Chondrocyte (in vitro differentiated cells): Measurements from ENCODE around the gene SHKBP1. TPM values are rescaled to one million over a fixed set of nuclear protein-coding genes. Genes with fewer than 3 reads are reported as not detected.

Source experiments
- DNase-seq: peaks from one replicate; pipeline ENCODE4 v3.0.0; 2021; ENCODE audit warnings: mixed read lengths, low spot score
- H3K27ac Mint-ChIP-seq: one replicate; pipeline ENCODE4 v1.8.0; 2021; ENCODE audit warnings: mild to moderate bottlenecking, moderate library complexity, mixed read lengths; ENCODE audit not compliant: unreplicated experiment
- H3K27me3 Mint-ChIP-seq: 2 replicates; pipeline ENCODE4 v1.8.0; 2021; ENCODE audit warnings: low read depth, mixed read lengths
- H3K36me3 Mint-ChIP-seq: 2 replicates; pipeline ENCODE4 v1.8.0; 2021; ENCODE audit warnings: low read depth, mixed read lengths
- H3K4me1 Mint-ChIP-seq: 2 replicates; pipeline ENCODE4 v1.8.0; 2021; ENCODE audit warnings: low read depth, mild to moderate bottlenecking, mixed read lengths
- H3K4me3 Mint-ChIP-seq: one replicate; pipeline ENCODE4 v1.8.0; 2021; ENCODE audit warnings: mild to moderate bottlenecking, moderate library complexity, mixed read lengths; ENCODE audit not compliant: unreplicated experiment
- H3K9me3 Mint-ChIP-seq: 2 replicates; pipeline ENCODE4 v1.8.0; 2021; ENCODE audit warnings: low read depth, mixed read lengths
- CTCF ChIP-seq: fragments of 200-600 bp; sonication (generic); IDR thresholded peaks from 2 replicates; pipeline ENCODE4 v1.5.0; 2021; ENCODE audit warnings: antibody characterized with exemption, mild to moderate bottlenecking, moderate library complexity
- total RNA-seq: library from RNA; stranded (reverse); gene quantifications from 3 replicates; pipeline ENCODE4 v1.2.1, GENCODE V29; 2021

SHKBP1 gene
- total RNA-seq, 1 donor from 2014 or later = 46.8 TPM

GRCh38 chr19:40567750-40568494, 8.8 kb upstream of the SHKBP1 start:
- Mint-ChIP-seq H3K9me3 (no peaks in the 10 kb centered on the region), H3K4me1 (peaks cover 14% of the 10 kb centered on the region), H3K4me3 (peak overlapping the region; percentile 35), H3K36me3 (peaks cover 1% of the 10 kb centered on the region), H3K27me3 (peaks cover 29% of the 10 kb centered on the region), H3K27ac (no peak overlapping the region)
- DNase-seq = no peak
- no peak for TF ChIP-seq CTCF

GRCh38 chr19:40570313-40571004, 6.2 kb upstream of the SHKBP1 start:
- peak overlapping the region; percentile 97 for H3K27ac Mint-ChIP-seq
- H3K9me3 Mint-ChIP-seq = no peaks in the 10 kb centered on the region
- H3K4me1 Mint-ChIP-seq = peaks cover 14% of the 10 kb centered on the region
- H3K4me3 Mint-ChIP-seq = peak overlapping the region; percentile 86
- H3K27me3 Mint-ChIP-seq = peaks cover 18% of the 10 kb centered on the region
- no peak for TF ChIP-seq CTCF
- DNase-seq = peak; percentile 99
- H3K36me3 Mint-ChIP-seq = peaks cover 1% of the 10 kb centered on the region

GRCh38 chr19:40571005-40571318, 5.7 kb upstream of the SHKBP1 start:
- Mint-ChIP-seq H3K4me3 (no peak overlapping the region), H3K9me3 (no peaks in the 10 kb centered on the region), H3K36me3 (peaks cover 1% of the 10 kb centered on the region), H3K27ac (peak overlapping the region; percentile 73), H3K27me3 (peaks cover 14% of the 10 kb centered on the region), H3K4me1 (peaks cover 14% of the 10 kb centered on the region)
- no peak for TF ChIP-seq CTCF
- no peak for DNase-seq

GRCh38 chr19:40571831-40572495, 4.7 kb upstream of the SHKBP1 start:
- no peak for TF ChIP-seq CTCF
- Mint-ChIP-seq H3K27ac (no peak overlapping the region), H3K36me3 (no peaks in the 10 kb centered on the region), H3K9me3 (no peaks in the 10 kb centered on the region), H3K4me3 (no peak overlapping the region), H3K27me3 (peaks cover 10% of the 10 kb centered on the region), H3K4me1 (peaks cover 14% of the 10 kb centered on the region)
- no peak for DNase-seq

GRCh38 chr19:40575326-40575725, 1.3 kb upstream of the SHKBP1 start:
- no peaks in the 10 kb centered on the region for H3K27me3 Mint-ChIP-seq
- no peak for TF ChIP-seq CTCF
- no peak overlapping the region for H3K4me3 Mint-ChIP-seq

More at GRCh38 chr19:40575326-40575725, 1.3 kb upstream of the SHKBP1 start:
- Mint-ChIP-seq H3K27ac (no peak overlapping the region), H3K4me1 (peaks cover 19% of the 10 kb centered on the region), H3K36me3 (no peaks in the 10 kb centered on the region), H3K9me3 (no peaks in the 10 kb centered on the region)
- DNase-seq = no peak
